Measurements from ENCODE around the gene NLN. TPM values are rescaled to one million over a fixed set of nuclear protein-coding genes. Genes with fewer than 3 reads are reported as not detected.

Gene NLN
- total and polyA plus RNA-seq, 2 donors (not counting 1 experiment from before 2014, with no cell fraction given), result 1.7 to 6.8 TPM

DNA sequence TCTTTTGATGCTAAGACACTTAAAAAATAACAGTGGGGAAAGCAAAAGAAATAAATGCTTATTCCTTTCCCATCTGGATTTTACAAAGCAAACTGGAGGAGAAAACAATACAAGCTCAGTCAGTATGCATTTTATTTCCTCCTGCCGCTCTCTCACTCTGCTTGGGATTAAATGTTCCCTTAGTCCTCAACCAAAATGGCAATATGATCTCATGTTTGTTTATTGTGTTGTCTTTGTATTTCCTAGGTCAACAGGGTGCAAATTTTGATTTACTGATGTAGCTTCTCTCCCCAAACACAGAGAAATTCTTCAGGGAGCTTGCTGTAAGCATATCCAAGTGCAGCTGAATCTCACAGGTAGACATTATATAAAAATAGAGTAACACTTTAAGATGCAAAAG, 112.3 kb downstream of the NLN start:
- H3K4me1 ChIP-seq (ENCODE audit: control insufficient read depth in 2 of 2, insufficient read depth in 2 of 2, low read length in 2 of 2), result no peaks in the 10 kb centered on the region
- POLR2A ChIA-PET, result no interaction called here
- no peak overlapping the region for H3K9ac ChIP-seq (ENCODE audit: low read length)
- H3K27me3 Mint-ChIP-seq, result no peaks in the 10 kb centered on the region
- H3K27me3 ChIP-seq (replicated peaks in 1 of 4; ENCODE audit: control extremely low read depth in 1 of 4, control insufficient read depth in 3 of 4, insufficient read depth in 4 of 4, low read length in 3 of 4), result no peaks in the 10 kb centered on the region
- H4K20me1 ChIP-seq (ENCODE audit: control insufficient read depth, insufficient read depth, low read length, poor library complexity, severe bottlenecking), result no peaks in the 10 kb centered on the region
- WGBS (ENCODE audit: insufficient coverage), result no CpG with 5 or more reads among the region's 1 CpG
- no peak for TF ChIP-seq EZH2 (IDR thresholded peaks at IDR 0.05; ENCODE audit: borderline replicate concordance, insufficient read depth, low read depth, low read length, poor library complexity, severe bottlenecking)
- H3K4me1 Mint-ChIP-seq, result no peaks in the 10 kb centered on the region
- no peak overlapping the region for H3K27ac ChIP-seq (ENCODE audit: low read length in 2 of 2)
- no peak overlapping the region for H3K4me3 ChIP-seq (ENCODE audit: control extremely low read depth in 1 of 5, extremely low read depth in 1 of 5, insufficient read depth in 1 of 5, low read depth in 2 of 5, low read length in 4 of 5)
- H2AFZ ChIP-seq (ENCODE audit: insufficient read depth, low read depth, low read length, poor library complexity, severe bottlenecking), result no peak overlapping the region
- no peaks in the 10 kb centered on the region for H3K9me3 ChIP-seq (ENCODE audit: control extremely low read depth in 1 of 3, control insufficient read depth in 2 of 3, insufficient read depth in 1 of 3, low read length in 2 of 3)
- no peak overlapping the region for H3K4me2 ChIP-seq (replicated peaks; ENCODE audit: low read depth, low read length, poor library complexity, severe bottlenecking)
- no peaks in the 10 kb centered on the region for H3K36me3 ChIP-seq (replicated peaks in 1 of 2; ENCODE audit: control extremely low read depth in 1 of 2, control insufficient read depth in 1 of 2, extremely low read depth in 1 of 2, insufficient read depth in 2 of 2, low read length in 1 of 2)
- H3K4me3 Mint-ChIP-seq, result no peak overlapping the region
- ATAC-seq (ENCODE audit: low read depth), result no peak
- H3K79me2 ChIP-seq (ENCODE audit: control insufficient read depth, insufficient read depth, low read length), result no peaks in the 10 kb centered on the region
- intact Hi-C loops (cut with micrococcal nuclease), result no loop called here
- no peak overlapping the region for H3K27ac Mint-ChIP-seq
- H3K9me3 Mint-ChIP-seq (ENCODE audit: insufficient read depth), result no peaks in the 10 kb centered on the region
- CTCF ChIA-PET, result no interaction called here
- DNase-seq, result no peak

DNA sequence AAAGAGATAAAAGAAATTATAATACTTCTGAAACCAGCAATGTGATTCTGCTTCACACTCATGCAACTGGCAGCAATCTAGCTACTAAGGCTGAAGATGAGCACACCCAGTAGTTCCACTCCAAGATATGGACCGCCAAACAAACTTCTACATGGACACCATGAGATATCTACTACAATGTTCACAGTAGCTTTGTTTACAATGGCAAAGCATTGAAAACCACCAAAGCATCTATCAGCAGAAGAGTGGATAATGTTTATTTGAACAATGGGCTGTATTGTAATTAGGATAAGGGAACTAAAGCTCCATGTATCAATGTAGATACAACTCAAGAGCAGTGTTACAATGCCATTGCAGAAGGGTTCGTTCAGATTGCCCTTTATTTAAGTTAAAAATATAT, 113.2 kb downstream of the NLN start:
- Histone ChIP-seq H2AFZ (ENCODE audit: insufficient read depth, low read depth, low read length, poor library complexity, severe bottlenecking) (no peak overlapping the region), H3K27ac (ENCODE audit: low read length in 2 of 2) (no peak overlapping the region), H3K9ac (ENCODE audit: low read length) (no peak overlapping the region), H4K20me1 (ENCODE audit: control insufficient read depth, insufficient read depth, low read length, poor library complexity, severe bottlenecking) (no peaks in the 10 kb centered on the region), H3K4me3 (ENCODE audit: control extremely low read depth in 1 of 5, extremely low read depth in 1 of 5, insufficient read depth in 1 of 5, low read depth in 2 of 5, low read length in 4 of 5) (no peak overlapping the region), H3K4me2 (replicated peaks; ENCODE audit: low read depth, low read length, poor library complexity, severe bottlenecking) (no peak overlapping the region), H3K27me3 (replicated peaks in 1 of 4; ENCODE audit: control extremely low read depth in 1 of 4, control insufficient read depth in 3 of 4, insufficient read depth in 4 of 4, low read length in 3 of 4) (no peaks in the 10 kb centered on the region), H3K9me3 (ENCODE audit: control extremely low read depth in 1 of 3, control insufficient read depth in 2 of 3, insufficient read depth in 1 of 3, low read length in 2 of 3) (no peaks in the 10 kb centered on the region), H3K36me3 (replicated peaks in 1 of 2; ENCODE audit: control extremely low read depth in 1 of 2, control insufficient read depth in 1 of 2, extremely low read depth in 1 of 2, insufficient read depth in 2 of 2, low read length in 1 of 2) (no peaks in the 10 kb centered on the region), H3K4me1 (ENCODE audit: control insufficient read depth in 2 of 2, insufficient read depth in 2 of 2, low read length in 2 of 2) (no peaks in the 10 kb centered on the region), H3K79me2 (ENCODE audit: control insufficient read depth, insufficient read depth, low read length) (no peaks in the 10 kb centered on the region)
- DNase-seq (no peak), ATAC-seq (ENCODE audit: low read depth) (no peak)
- WGBS (ENCODE audit: insufficient coverage), result no CpG with 5 or more reads among the region's 2 CpGs
- H3K4me1 Mint-ChIP-seq, result peaks cover 2% of the 10 kb centered on the region
- ChIA-PET CTCF (no interaction called here), POLR2A (no interaction called here)
- no peaks in the 10 kb centered on the region for H3K27me3 Mint-ChIP-seq
- H3K9me3 Mint-ChIP-seq (ENCODE audit: insufficient read depth), result no peaks in the 10 kb centered on the region
- TF ChIP-seq, protein P1, sequence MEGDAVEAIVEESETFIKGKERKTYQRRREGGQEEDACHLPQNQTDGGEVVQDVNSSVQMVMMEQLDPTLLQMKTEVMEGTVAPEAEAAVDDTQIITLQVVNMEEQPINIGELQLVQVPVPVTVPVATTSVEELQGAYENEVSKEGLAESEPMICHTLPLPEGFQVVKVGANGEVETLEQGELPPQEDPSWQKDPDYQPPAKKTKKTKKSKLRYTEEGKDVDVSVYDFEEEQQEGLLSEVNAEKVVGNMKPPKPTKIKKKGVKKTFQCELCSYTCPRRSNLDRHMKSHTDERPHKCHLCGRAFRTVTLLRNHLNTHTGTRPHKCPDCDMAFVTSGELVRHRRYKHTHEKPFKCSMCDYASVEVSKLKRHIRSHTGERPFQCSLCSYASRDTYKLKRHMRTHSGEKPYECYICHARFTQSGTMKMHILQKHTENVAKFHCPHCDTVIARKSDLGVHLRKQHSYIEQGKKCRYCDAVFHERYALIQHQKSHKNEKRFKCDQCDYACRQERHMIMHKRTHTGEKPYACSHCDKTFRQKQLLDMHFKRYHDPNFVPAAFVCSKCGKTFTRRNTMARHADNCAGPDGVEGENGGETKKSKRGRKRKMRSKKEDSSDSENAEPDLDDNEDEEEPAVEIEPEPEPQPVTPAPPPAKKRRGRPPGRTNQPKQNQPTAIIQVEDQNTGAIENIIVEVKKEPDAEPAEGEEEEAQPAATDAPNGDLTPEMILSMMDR (IDR thresholded peaks at IDR 0.05), result no peak
- TF ChIP-seq EZH2 (IDR thresholded peaks at IDR 0.05; ENCODE audit: borderline replicate concordance, insufficient read depth, low read depth, low read length, poor library complexity, severe bottlenecking), result no peak
- intact Hi-C loops (cut with micrococcal nuclease), result no loop called here
- no peak overlapping the region for H3K27ac Mint-ChIP-seq
- no peak overlapping the region for H3K4me3 Mint-ChIP-seq

Measured in B cell (primary cell).